Measurements from ENCODE around the gene HSPBAP1.

- TF ChIP-seq POLR2A (IDR thresholded peaks at IDR 0.05) = no peak
- TF ChIP-seq CTCF (IDR thresholded peaks at IDR 0.05) = no peak
Measured at GRCh38 chr3:122730240-122730639, 63.4 kb downstream of the HSPBAP1 start.
